ENCODE data around the gene NLRP6. TPM values are rescaled to one million over a fixed set of nuclear protein-coding genes. Genes with fewer than 3 reads are reported as not detected.

The NLRP6 gene
- total RNA-seq: 1 to 10 TPM in 1 of 4 donors, under 1 TPM in 1, not detected in 2; 0.75 to 1.3 TPM

DNA sequence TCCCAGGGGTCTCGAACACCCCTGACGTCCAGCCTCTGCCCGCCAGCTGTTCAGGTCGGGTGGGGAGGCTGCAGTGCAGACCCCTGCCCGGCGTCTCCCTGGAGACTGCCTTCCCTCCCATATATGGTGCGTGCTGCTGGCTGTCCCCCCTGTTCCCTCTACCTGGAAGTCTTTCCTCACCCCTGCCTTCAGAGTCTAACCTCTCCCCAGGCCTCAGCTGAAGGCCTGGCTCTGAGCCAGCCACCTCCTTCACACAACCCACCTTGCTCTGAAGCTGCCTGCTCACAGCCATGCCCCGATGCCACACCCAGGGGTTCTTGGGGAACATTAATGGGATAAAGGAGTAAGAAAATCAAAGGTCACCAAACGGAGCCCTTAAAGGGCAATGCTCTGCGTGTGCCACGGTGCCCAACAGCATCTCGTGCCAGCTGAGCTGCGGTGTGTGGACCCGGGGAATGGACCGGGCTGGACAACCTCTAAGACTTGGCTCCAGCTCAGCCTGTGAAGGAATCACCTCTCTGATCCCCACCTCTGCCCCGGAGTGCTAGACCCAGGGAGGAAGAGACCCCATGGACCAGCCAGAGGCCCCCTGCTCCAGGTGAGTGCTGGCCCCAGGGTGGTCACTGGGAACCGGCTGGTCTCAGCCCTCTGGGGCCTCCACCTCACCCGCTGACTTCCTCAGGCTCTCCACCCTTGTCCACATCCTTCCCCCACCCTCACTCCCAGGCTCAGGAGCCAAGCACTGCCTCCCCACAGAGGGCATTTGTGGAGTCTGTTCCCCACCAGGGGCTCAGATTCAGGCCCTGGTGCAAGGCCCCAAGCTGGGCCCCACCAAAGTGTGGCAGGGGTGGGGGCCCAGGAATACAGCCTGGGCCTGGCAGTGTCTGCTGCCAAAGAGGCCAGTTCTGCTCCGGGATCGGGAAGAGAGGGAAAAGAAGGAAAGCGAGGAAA lies at the start of gene NLRP6:
NLRP6 (plus strand) TSS at position 407 of the 951 bp plus-strand sequence; CDS start at position 570, 163 bp downstream.
- intact Hi-C loops (cut with DNase I): no loop called here
- peaks cover 8 to 34% (median 32%) of the 10 kb centered on the region in 3 donors for H3K4me1 ChIP-seq
- no peak within 1 kb of the TSS for H3K27ac ChIP-seq
- no peaks in the 10 kb centered on the region for H3K36me3 ChIP-seq
- H3K9me3 ChIP-seq: no peaks in the 10 kb centered on the region
- TF ChIP-seq POLR2A (IDR thresholded peaks at IDR 0.05): no peak
- TF ChIP-seq, protein P1, sequence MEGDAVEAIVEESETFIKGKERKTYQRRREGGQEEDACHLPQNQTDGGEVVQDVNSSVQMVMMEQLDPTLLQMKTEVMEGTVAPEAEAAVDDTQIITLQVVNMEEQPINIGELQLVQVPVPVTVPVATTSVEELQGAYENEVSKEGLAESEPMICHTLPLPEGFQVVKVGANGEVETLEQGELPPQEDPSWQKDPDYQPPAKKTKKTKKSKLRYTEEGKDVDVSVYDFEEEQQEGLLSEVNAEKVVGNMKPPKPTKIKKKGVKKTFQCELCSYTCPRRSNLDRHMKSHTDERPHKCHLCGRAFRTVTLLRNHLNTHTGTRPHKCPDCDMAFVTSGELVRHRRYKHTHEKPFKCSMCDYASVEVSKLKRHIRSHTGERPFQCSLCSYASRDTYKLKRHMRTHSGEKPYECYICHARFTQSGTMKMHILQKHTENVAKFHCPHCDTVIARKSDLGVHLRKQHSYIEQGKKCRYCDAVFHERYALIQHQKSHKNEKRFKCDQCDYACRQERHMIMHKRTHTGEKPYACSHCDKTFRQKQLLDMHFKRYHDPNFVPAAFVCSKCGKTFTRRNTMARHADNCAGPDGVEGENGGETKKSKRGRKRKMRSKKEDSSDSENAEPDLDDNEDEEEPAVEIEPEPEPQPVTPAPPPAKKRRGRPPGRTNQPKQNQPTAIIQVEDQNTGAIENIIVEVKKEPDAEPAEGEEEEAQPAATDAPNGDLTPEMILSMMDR (IDR thresholded peaks at IDR 0.05): no peak
- peak within 1 kb of the TSS in 3 of 4 donors; percentile 3 to 59 (median 41) for H3K4me3 ChIP-seq
- peaks cover 19 to 69% (median 37%) of the 10 kb centered on the region in 4 donors for H3K27me3 ChIP-seq
- DNase-seq: no peak
- 79 to 85% methylated on average over 16 to 19 of the region's 21 CpGs for WGBS, 2 donors

DNA sequence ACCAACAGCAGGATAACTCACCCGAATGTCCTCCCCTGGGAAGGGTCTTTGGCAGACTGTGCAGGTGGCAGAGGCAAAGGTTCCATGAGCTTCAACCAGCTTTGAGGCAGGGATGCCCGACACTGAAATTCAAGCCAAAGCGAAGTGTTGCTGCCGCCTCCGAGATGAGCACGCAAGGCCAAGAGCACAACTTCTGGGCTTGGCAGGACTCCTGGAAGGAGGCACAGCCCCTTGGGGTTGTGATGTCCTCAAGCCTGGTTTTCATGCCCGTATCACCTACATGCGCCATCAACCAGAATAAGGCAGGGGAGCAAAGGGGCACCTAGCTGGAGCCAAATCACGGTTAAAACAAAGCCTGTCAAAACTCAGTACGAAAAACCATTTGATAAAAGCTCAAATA lies 47.8 kb upstream of the NLRP6 start:
- WGBS, 2 donors: 91 to 95% methylated on average over 10 of the region's 10 CpGs
- DNase-seq: no peak
- intact Hi-C loops (cut with DNase I): loop anchor here (10.0 kb wide), 1 partner anchor 274 kb away; the partner anchor contains the start of gene RNH1

DNA sequence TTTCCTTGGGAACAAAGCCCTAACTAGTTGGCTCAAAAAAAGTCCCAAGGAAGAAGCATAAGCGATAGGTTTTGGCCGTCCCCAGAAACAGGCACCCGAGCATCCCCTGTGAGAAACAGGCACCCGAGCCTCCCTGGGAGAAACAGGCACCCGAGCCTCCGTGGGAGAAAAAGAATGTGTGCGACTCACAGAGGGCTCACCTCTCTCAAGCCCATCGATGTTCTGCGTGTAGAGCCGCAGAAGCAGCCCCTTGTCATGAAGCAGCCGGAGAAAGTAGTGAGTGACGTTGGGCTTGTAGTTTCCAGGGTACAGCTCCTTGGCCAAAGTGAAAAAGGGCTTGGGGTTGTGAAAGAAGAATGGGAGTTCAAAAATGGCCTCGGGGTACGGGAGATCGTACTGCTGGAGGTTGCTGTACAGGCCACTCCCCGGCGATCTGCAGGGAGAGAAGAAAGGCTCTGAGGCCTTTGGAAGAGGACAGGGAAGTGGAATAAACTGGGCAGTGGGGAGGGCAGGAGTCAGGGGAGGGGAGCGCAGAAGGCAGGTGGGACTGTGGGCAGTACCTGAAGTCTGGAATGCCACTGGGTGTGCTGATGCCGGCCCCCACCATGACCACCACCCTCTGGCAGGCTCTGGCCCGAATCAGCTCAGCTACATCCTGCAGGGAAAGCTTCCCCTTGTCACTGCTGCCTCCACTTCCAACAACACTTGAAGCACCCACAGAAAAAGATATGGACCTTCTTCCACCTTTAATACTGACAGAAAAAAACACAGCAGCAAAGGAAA lies 45.2 kb upstream of the NLRP6 start:
- Histone ChIP-seq H3K27ac (no peak overlapping the region), H3K9me3 (no peaks in the 10 kb centered on the region), H3K27me3 (no peaks in the 10 kb centered on the region), H3K36me3 (peaks cover 0 to 38% (median 0%) of the 10 kb centered on the region in 3 donors), H3K4me1 (peaks cover 6 to 24% (median 16%) of the 10 kb centered on the region in 3 donors), H3K4me3 (no peak overlapping the region)
- no peak for DNase-seq
- TF ChIP-seq, protein P1 (IDR thresholded peaks at IDR 0.05): no peak
- intact Hi-C loops (cut with DNase I): loop anchor here (10.0 kb wide), 1 partner anchor 272 kb away; the partner anchor contains the start of gene RNH1
- 84 to 87% methylated on average over 19 to 20 of the region's 20 CpGs for WGBS, 2 donors

More for the DNA sequence above, 47.8 kb upstream of the NLRP6 start:
- Histone ChIP-seq H3K27ac (no peak overlapping the region), H3K36me3 (peaks cover 0 to 47% (median 0%) of the 10 kb centered on the region in 3 donors), H3K27me3 (no peaks in the 10 kb centered on the region), H3K4me3 (no peak overlapping the region), H3K4me1 (peaks cover 0 to 11% (median 7%) of the 10 kb centered on the region in 3 donors), H3K9me3 (no peaks in the 10 kb centered on the region)
- TF ChIP-seq POLR2A (IDR thresholded peaks at IDR 0.05): no peak
- TF ChIP-seq, protein P1 (IDR thresholded peaks at IDR 0.05): no peak

DNA sequence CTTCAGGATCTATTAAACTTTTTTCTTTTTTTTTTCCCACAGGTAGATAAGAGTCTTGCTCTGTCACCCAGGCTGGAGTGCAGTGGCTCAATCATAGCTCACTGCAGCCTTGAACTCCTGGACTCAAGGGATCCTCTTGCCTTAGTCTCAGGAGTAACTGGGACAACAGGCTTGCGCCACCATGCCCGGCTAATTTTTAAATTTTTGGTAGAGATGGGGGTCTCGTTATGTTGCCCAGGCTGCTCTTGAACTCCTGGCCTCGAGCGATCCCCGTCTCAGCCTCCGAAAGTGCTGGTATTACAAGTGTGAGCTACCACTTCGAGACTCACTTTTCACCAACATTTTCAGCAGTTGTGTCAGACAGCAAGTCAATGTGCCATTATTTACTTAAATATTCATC lies 43.0 kb upstream of the NLRP6 start:
- DNase-seq: no peak
- intact Hi-C loops (cut with DNase I): loop anchor here (10.0 kb wide), 1 partner anchor 270 kb away; the partner anchor contains the start of gene RNH1

More for the DNA sequence above, 43.0 kb upstream of the NLRP6 start:
- Histone ChIP-seq H3K4me1 (peaks cover 11 to 35% (median 22%) of the 10 kb centered on the region in 3 donors), H3K9me3 (no peaks in the 10 kb centered on the region), H3K4me3 (peak overlapping the region; percentile 60 to 87 (median 84)), H3K27me3 (no peaks in the 10 kb centered on the region), H3K27ac (peak overlapping the region in 2 of 4 donors; percentile 99), H3K36me3 (peaks cover 0 to 33% (median 0%) of the 10 kb centered on the region in 3 donors)
- 75 to 89% methylated on average over 8 of the region's 8 CpGs for WGBS, 2 donors
- no peak for TF ChIP-seq POLR2A (IDR thresholded peaks at IDR 0.05)
- TF ChIP-seq, protein P1 (IDR thresholded peaks at IDR 0.05): no peak

All from esophagus squamous epithelium (tissue), 5 donors.